SK-N-SH (cell line): Measurements from ENCODE around the gene PPP1R11. TPM values are rescaled to one million over a fixed set of nuclear protein-coding genes. Genes with fewer than 3 reads are reported as not detected.

Experiments
- CTCF ChIA-PET: fragments of 300-600, 350-600 bp; formaldehyde crosslinking; extraction: SDS; loops from one replicate; lab custom pipeline; 2021; lab: Yijun Ruan, JAX
- POLR2A ChIA-PET: fragments of 350-600 bp; sonication (Branson Sonifier 250); formaldehyde crosslinking; extraction: SDS; loops from one replicate; lab custom pipeline; 2020; ENCODE audit warnings: antibody characterized with exemption, inconsistent platforms; lab: Yijun Ruan, JAX
- DNase-seq: peaks from one replicate; pipeline ENCODE4 v3.0.0; 2012
- H2AFZ ChIP-seq: fragments of 200-600 bp; sonication (generic); 2 replicates; pipeline ENCODE4 v1.8.1; 2016; ENCODE audit warnings: antibody characterized with exemption, mild to moderate bottlenecking, low read depth
- H3F3A ChIP-seq: fragments of 200-600 bp; sonication (generic); replicated peaks from 2 replicates; pipeline ENCODE3; 2016; ENCODE audit warnings: antibody characterized with exemption, mild to moderate bottlenecking; ENCODE audit not compliant: insufficient read depth
- H3K27ac ChIP-seq, 2 experiments: fragments of 200-500 bp in 1 of 2; fragments of 200-600 bp in 1 of 2; sonication (Bioruptor generic) in 1 of 2; sonication (generic), shearing (Covaris generic) in 1 of 2; 2 replicates each; pipeline versions ENCODE4 v1.5.1 to v1.6.1; 2014 to 2016; ENCODE audit warnings: low read depth in 2 of 2, inconsistent platforms in 1 of 2, low read length in 1 of 2, mild to moderate bottlenecking in 1 of 2, mixed read lengths in 1 of 2
- H3K27me3 ChIP-seq: fragments of 200-600 bp; sonication (generic), shearing (Covaris generic); 2 replicates; pipeline ENCODE4 v1.6.1; 2016; ENCODE audit warnings: mixed run types; ENCODE audit not compliant: insufficient read depth
- H3K36me3 ChIP-seq, 2 experiments: fragments of 200-500 bp in 1 of 2; fragments of 200-600 bp in 1 of 2; sonication (Bioruptor generic) in 1 of 2; sonication (generic) in 1 of 2; replicated peaks in 1 of 2; 2 replicates each; pipeline versions ENCODE3 to v1.5.1; 2014 to 2016; ENCODE audit warnings: low read length in 1 of 2, mild to moderate bottlenecking in 1 of 2; ENCODE audit not compliant: insufficient read depth in 2 of 2, control insufficient read depth in 1 of 2
- H3K4me1 ChIP-seq, 2 experiments: fragments of 200-500 bp in 1 of 2; fragments of 200-600 bp in 1 of 2; sonication (Bioruptor generic) in 1 of 2; sonication (generic), shearing (Covaris generic) in 1 of 2; 2 replicates each; pipeline versions ENCODE4 v1.5.1 to v1.6.1; 2014 to 2016; ENCODE audit warnings: low read depth in 1 of 2, low read length in 1 of 2, mixed run types in 1 of 2; ENCODE audit not compliant: insufficient read depth in 2 of 2, control insufficient read depth in 1 of 2
- H3K4me2 ChIP-seq: fragments of 200-600 bp; sonication (generic), shearing (Covaris generic); 2 replicates; pipeline ENCODE4 v1.6.1; 2017; ENCODE audit warnings: mixed run types
- H3K4me3 ChIP-seq, 2 experiments: fragments of 200-500 bp in 1 of 2; fragments of 200-600 bp in 1 of 2; sonication (Bioruptor generic) in 1 of 2; sonication (generic), shearing (Covaris generic) in 1 of 2; 2 replicates each; pipeline versions ENCODE4 v1.5.1 to v1.8.1; 2014 to 2016; ENCODE audit warnings: low read depth in 2 of 2, inconsistent platforms in 1 of 2, low read length in 1 of 2, mild to moderate bottlenecking in 1 of 2, mixed read lengths in 1 of 2, moderate library complexity in 1 of 2
- H3K79me2 ChIP-seq: fragments of 200-600 bp; sonication (generic); 2 replicates; pipeline ENCODE4 v1.8.1; 2017; ENCODE audit warnings: mild to moderate bottlenecking; ENCODE audit not compliant: insufficient read depth
- H3K9ac ChIP-seq: fragments of 200-600 bp; sonication (generic); 2 replicates; pipeline ENCODE4 v1.6.1; 2017; ENCODE audit warnings: mixed run types
- H3K9me2 ChIP-seq: fragments of 200-600 bp; sonication (generic); 2 replicates; pipeline ENCODE4 v1.6.1; 2017; ENCODE audit warnings: mixed run types
- H3K9me3 ChIP-seq: fragments of 200-600 bp; sonication (generic); 2 replicates; pipeline ENCODE4 v1.6.1; 2017; ENCODE audit warnings: mixed run types, mild to moderate bottlenecking, moderate library complexity
- H4K20me1 ChIP-seq: fragments of 200-600 bp; sonication (generic); 2 replicates; pipeline ENCODE4 v1.6.1; 2017; ENCODE audit warnings: mild to moderate bottlenecking, mixed run types; ENCODE audit not compliant: insufficient read depth
- EP300 ChIP-seq, 2 experiments: IDR thresholded peaks; 2 replicates each; pipeline versions ENCODE4 v1.4.0 to v1.6.1; 2012; ENCODE audit warnings: borderline replicate concordance in 1 of 2, low read depth in 1 of 2, low read length in 1 of 2
- FOXJ3 ChIP-seq: sonication (generic); formaldehyde crosslinking; IDR thresholded peaks from 2 replicates; pipeline ENCODE4 v1.5.1; 2020; ENCODE audit warnings: mild to moderate bottlenecking, missing genetic modification reagents
- FOXM1 ChIP-seq: IDR thresholded peaks from 2 replicates; pipeline ENCODE4 v1.4.0; 2012; ENCODE audit warnings: low read depth, mild to moderate bottlenecking
- JUND ChIP-seq: IDR thresholded peaks from 2 replicates; pipeline ENCODE4 v1.4.0; 2012
- MEF2A ChIP-seq: IDR thresholded peaks from 2 replicates; pipeline ENCODE4 v1.4.0; 2012; ENCODE audit warnings: low read depth, borderline replicate concordance
- RCOR1 ChIP-seq: fragments of 150-350 bp; IDR thresholded peaks from 2 replicates; pipeline ENCODE4 v1.6.1; 2017; ENCODE audit warnings: antibody characterized with exemption, low read length
- RFX5 ChIP-seq: IDR thresholded peaks from 2 replicates; pipeline ENCODE4 v1.6.1; 2012; ENCODE audit warnings: mild to moderate bottlenecking, improper control_type of control experiment, low read length
- SIN3A ChIP-seq: IDR thresholded peaks from 2 replicates; pipeline ENCODE4 v1.6.1; 2012; ENCODE audit warnings: low read depth, mild to moderate bottlenecking, low read length, moderate library complexity, borderline replicate concordance
- TCF12 ChIP-seq: IDR thresholded peaks from 2 replicates; pipeline ENCODE4 v1.4.0; 2012
- TEAD4 ChIP-seq: IDR thresholded peaks from 2 replicates; pipeline ENCODE4 v1.4.0; 2012; ENCODE audit warnings: mild to moderate bottlenecking, borderline replicate concordance; ENCODE audit not compliant: insufficient read depth
- WGBS: methylation state at CpG from one replicate; pipeline ENCODE4 v1.1.6; 2017; ENCODE audit warnings: low lambda C conversion rate; 5-methylcytosine and 5-hydroxymethylcytosine counted together
- polyA plus RNA-seq, 3 experiments: library from polyadenylated mRNA; depleted of rRNA; stranded (reverse); fragments of >200 nt; gene quantifications; 2 replicates each; pipeline ENCODE4 v1.2.3, GENCODE V29; 2012
- TF ChIP-seq, protein P1 (sequence below): IDR thresholded peaks from 2 replicates; pipeline ENCODE4; 2012
- TF ChIP-seq, protein P2 (sequence below): fragments of 150-350 bp; IDR thresholded peaks from 2 replicates; pipeline ENCODE4 v1.6.1; 2017; ENCODE audit warnings: antibody characterized with exemption, low read length, low read depth, borderline replicate concordance
- TF ChIP-seq, protein P3 (sequence below): fragments of 200-600 bp; sonication (generic); IDR thresholded peaks from 2 replicates; pipeline ENCODE4 v1.6.1; 2017; ENCODE audit warnings: antibody characterized with exemption, mild to moderate bottlenecking, moderate library complexity
- TF ChIP-seq, protein P4 (sequence below): IDR thresholded peaks from 2 replicates; pipeline ENCODE4 v1.6.1; 2012; ENCODE audit warnings: mild to moderate bottlenecking, low read depth, low read length, moderate library complexity
- TF ChIP-seq, protein P5 (sequence below): IDR thresholded peaks from 2 replicates; pipeline ENCODE4 v1.4.0; 2012; ENCODE audit warnings: low read depth
- TF ChIP-seq, protein P6 (sequence below): fragments of 150-350 bp; IDR thresholded peaks from 2 replicates; pipeline ENCODE4 v1.6.1; 2016; ENCODE audit warnings: mild to moderate bottlenecking, low read depth, low read length

The PPP1R11 gene
- polyA plus RNA-seq, 1 of the 3 experiments (the other 2 are of a cell fraction): 46.8 TPM

DNA sequence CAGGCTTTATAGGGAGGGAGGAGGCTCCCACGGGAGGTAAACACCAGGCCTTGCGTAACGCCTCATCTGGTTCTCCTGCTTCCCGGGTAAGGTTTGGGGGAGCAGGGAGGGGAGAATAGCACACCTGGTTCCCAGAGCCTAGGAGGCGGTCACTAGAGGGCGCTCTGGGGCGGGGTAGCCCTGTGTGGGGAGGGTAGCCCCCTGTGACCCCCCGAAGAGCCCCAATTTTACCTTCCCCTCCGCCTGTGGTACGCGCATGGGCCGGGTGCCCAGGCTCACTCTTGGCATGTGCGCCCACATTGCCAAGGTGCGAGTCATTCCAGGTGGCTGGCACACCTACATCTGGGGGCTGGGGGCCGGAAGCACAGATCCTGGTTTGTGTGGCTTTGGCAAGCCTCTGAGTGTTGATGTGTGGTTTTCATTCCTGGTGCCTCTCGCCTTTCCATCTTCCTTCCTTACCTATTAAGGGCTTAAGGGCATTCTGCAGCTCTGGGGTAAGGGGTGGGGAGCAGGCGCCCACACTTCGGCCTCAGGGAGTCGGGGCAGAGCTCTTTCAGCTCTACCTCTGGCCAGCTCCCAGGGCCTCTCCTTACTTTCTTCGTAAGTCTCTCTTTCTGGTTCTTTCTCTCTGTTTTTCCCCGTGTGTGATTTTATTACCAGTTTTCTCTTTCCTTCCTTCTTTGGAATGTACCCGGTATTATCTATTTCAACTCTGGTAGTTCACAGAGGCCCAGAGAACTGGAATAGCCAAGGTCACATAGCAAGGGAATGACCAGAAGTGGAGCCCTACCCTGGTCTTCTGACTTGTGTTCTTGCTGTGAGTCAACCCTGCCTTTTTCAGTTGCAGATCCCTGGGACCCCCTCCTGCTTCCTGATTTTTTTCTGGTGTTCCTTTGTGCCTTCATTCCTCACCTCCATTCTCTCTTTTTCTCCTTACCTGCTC lies 9.1 kb downstream of the PPP1R11 start:
- no peaks in the 10 kb centered on the region for H3F3A ChIP-seq
- H3K9me2 ChIP-seq: no peaks in the 10 kb centered on the region
- TF ChIP-seq MEF2A (no peak), EP300 (IDR thresholded peaks at IDR 0.05; ENCODE audit: borderline replicate concordance in 1 of 2, low read depth in 1 of 2, low read length in 1 of 2) (no peak), TCF12 (no peak), RCOR1 (no peak)
- TF ChIP-seq, protein P1, sequence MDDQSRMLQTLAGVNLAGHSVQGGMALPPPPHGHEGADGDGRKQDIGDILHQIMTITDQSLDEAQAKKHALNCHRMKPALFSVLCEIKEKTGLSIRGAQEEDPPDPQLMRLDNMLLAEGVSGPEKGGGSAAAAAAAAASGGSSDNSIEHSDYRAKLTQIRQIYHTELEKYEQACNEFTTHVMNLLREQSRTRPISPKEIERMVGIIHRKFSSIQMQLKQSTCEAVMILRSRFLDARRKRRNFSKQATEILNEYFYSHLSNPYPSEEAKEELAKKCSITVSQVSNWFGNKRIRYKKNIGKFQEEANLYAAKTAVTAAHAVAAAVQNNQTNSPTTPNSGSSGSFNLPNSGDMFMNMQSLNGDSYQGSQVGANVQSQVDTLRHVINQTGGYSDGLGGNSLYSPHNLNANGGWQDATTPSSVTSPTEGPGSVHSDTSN: no peak
- TF ChIP-seq, protein P2, sequence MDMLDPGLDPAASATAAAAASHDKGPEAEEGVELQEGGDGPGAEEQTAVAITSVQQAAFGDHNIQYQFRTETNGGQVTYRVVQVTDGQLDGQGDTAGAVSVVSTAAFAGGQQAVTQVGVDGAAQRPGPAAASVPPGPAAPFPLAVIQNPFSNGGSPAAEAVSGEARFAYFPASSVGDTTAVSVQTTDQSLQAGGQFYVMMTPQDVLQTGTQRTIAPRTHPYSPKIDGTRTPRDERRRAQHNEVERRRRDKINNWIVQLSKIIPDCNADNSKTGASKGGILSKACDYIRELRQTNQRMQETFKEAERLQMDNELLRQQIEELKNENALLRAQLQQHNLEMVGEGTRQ: no peak
- TF ChIP-seq, protein P3, sequence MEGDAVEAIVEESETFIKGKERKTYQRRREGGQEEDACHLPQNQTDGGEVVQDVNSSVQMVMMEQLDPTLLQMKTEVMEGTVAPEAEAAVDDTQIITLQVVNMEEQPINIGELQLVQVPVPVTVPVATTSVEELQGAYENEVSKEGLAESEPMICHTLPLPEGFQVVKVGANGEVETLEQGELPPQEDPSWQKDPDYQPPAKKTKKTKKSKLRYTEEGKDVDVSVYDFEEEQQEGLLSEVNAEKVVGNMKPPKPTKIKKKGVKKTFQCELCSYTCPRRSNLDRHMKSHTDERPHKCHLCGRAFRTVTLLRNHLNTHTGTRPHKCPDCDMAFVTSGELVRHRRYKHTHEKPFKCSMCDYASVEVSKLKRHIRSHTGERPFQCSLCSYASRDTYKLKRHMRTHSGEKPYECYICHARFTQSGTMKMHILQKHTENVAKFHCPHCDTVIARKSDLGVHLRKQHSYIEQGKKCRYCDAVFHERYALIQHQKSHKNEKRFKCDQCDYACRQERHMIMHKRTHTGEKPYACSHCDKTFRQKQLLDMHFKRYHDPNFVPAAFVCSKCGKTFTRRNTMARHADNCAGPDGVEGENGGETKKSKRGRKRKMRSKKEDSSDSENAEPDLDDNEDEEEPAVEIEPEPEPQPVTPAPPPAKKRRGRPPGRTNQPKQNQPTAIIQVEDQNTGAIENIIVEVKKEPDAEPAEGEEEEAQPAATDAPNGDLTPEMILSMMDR: peak; percentile 45
- no peaks in the 10 kb centered on the region for H3K9me3 ChIP-seq
- POLR2A ChIA-PET: no interaction called here
- no peaks in the 10 kb centered on the region for H3K36me3 ChIP-seq
- H3K4me1 ChIP-seq: no peaks in the 10 kb centered on the region; a peak in 1 of 4 replicates
- CTCF ChIA-PET: interaction anchor here (1.4 to 1.9 kb wide), 2 partner anchors 8 to 12 kb away, joined by 3 to 5 read pairs; no protein-coding TSS in a partner anchor
- no peaks in the 10 kb centered on the region; the same call in 1 of the 2 replicates for H3K27me3 ChIP-seq
- H3K4me3 ChIP-seq: no peak overlapping the region
- no peaks in the 10 kb centered on the region for H4K20me1 ChIP-seq
- H3K9ac ChIP-seq: no peak overlapping the region
- H3K4me2 ChIP-seq: no peak overlapping the region
- DNase-seq: peak; percentile 60
- no peaks in the 10 kb centered on the region for H3K79me2 ChIP-seq
- H2AFZ ChIP-seq: no peak overlapping the region
- 69% methylated on average over 10 of the region's 22 CpGs for WGBS
- H3K27ac ChIP-seq: no peak overlapping the region

DNA sequence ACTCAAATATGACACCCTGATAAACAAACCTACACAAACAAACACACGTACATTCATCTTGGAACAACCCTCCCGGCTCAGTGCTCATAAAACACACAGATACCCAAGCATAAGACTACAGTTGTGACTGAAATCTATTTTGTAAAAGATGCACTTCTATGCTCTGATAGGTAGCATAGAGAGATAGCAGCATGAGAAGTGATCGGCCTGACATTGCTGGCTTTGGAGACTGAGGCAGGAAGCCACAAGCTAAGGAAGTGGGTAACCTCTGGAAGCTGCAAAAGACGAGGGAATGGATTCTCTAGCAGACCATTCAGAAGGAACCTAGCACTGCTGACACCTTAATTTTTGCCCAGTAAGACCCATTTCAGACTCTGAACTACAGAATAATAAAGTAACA lies 10.2 kb downstream of the PPP1R11 start:
- no peaks in the 10 kb centered on the region; a peak in 1 of 4 replicates for H3K4me1 ChIP-seq
- H3K36me3 ChIP-seq: no peaks in the 10 kb centered on the region
- H4K20me1 ChIP-seq: no peaks in the 10 kb centered on the region
- DNase-seq: no peak
- no peak overlapping the region for H3K4me2 ChIP-seq
- no peaks in the 10 kb centered on the region; the same call in 1 of the 2 replicates for H3K27me3 ChIP-seq
- no peaks in the 10 kb centered on the region for H3K9me3 ChIP-seq
- H3K27ac ChIP-seq: no peak overlapping the region
- CTCF ChIA-PET: interaction anchor here (0.8 to 1.9 kb wide), 3 partner anchors 9 to 63 kb away, joined by 3 to 5 read pairs (median 3); no protein-coding TSS in a partner anchor
- 18% methylated on average over 4 of the region's 4 CpGs for WGBS
- H3K9ac ChIP-seq: no peak overlapping the region
- no peaks in the 10 kb centered on the region for H3K79me2 ChIP-seq
- no peak overlapping the region for H3K4me3 ChIP-seq
- H3F3A ChIP-seq: no peaks in the 10 kb centered on the region
- H2AFZ ChIP-seq: no peak overlapping the region
- POLR2A ChIA-PET: no interaction called here
- H3K9me2 ChIP-seq: no peaks in the 10 kb centered on the region
- TF ChIP-seq FOXM1 (no peak), RCOR1 (no peak), TEAD4 (no peak), EP300 (IDR thresholded peaks at IDR 0.05; ENCODE audit: borderline replicate concordance in 1 of 2, low read depth in 1 of 2, low read length in 1 of 2) (no peak), SIN3A (no peak), TCF12 (no peak), RFX5 (no peak), JUND (no peak), FOXJ3 (CRISPR knock-in tag) (no peak)
- TF ChIP-seq, protein P4, sequence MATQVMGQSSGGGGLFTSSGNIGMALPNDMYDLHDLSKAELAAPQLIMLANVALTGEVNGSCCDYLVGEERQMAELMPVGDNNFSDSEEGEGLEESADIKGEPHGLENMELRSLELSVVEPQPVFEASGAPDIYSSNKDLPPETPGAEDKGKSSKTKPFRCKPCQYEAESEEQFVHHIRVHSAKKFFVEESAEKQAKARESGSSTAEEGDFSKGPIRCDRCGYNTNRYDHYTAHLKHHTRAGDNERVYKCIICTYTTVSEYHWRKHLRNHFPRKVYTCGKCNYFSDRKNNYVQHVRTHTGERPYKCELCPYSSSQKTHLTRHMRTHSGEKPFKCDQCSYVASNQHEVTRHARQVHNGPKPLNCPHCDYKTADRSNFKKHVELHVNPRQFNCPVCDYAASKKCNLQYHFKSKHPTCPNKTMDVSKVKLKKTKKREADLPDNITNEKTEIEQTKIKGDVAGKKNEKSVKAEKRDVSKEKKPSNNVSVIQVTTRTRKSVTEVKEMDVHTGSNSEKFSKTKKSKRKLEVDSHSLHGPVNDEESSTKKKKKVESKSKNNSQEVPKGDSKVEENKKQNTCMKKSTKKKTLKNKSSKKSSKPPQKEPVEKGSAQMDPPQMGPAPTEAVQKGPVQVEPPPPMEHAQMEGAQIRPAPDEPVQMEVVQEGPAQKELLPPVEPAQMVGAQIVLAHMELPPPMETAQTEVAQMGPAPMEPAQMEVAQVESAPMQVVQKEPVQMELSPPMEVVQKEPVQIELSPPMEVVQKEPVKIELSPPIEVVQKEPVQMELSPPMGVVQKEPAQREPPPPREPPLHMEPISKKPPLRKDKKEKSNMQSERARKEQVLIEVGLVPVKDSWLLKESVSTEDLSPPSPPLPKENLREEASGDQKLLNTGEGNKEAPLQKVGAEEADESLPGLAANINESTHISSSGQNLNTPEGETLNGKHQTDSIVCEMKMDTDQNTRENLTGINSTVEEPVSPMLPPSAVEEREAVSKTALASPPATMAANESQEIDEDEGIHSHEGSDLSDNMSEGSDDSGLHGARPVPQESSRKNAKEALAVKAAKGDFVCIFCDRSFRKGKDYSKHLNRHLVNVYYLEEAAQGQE: no peak
- TF ChIP-seq, protein P5, sequence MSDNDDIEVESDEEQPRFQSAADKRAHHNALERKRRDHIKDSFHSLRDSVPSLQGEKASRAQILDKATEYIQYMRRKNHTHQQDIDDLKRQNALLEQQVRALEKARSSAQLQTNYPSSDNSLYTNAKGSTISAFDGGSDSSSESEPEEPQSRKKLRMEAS: no peak
- TF ChIP-seq, protein P6, sequence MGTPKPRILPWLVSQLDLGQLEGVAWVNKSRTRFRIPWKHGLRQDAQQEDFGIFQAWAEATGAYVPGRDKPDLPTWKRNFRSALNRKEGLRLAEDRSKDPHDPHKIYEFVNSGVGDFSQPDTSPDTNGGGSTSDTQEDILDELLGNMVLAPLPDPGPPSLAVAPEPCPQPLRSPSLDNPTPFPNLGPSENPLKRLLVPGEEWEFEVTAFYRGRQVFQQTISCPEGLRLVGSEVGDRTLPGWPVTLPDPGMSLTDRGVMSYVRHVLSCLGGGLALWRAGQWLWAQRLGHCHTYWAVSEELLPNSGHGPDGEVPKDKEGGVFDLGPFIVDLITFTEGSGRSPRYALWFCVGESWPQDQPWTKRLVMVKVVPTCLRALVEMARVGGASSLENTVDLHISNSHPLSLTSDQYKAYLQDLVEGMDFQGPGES: no peak
